GM21526 (cell line): ENCODE results near the gene CD19.
"Not testable (repeated sequence)": the region's sequence is repeated elsewhere in the genome, so short reads cannot be mapped to it uniquely, and the experiment has no call there.

Experiments
- ATAC-seq: cut with Tn5 transposase; IDR thresholded peaks from one replicate; pipeline ENCODE4 v1.9.1; 2021; ENCODE audit warnings: moderate library complexity; ENCODE audit not compliant: unreplicated experiment, low FRiP score

CD19 gene

DNA sequence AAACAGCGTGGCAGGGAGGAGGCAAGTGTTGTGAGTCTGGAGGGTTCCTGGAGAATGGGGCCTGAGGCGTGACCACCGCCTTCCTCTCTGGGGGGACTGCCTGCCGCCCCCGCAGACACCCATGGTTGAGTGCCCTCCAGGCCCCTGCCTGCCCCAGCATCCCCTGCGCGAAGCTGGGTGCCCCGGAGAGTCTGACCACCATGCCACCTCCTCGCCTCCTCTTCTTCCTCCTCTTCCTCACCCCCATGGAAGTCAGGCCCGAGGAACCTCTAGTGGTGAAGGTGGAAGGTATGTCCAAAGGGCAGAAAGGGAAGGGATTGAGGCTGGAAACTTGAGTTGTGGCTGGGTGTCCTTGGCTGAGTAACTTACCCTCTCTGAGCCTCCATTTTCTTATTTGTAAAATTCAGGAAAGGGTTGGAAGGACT is at the start of gene CD19:
Gene CD19, plus strand, starts transcription at position 171 of the 425 bp plus-strand sequence. Its CDS starts 30 bp downstream, at position 201.
- ATAC-seq = no peak

DNA sequence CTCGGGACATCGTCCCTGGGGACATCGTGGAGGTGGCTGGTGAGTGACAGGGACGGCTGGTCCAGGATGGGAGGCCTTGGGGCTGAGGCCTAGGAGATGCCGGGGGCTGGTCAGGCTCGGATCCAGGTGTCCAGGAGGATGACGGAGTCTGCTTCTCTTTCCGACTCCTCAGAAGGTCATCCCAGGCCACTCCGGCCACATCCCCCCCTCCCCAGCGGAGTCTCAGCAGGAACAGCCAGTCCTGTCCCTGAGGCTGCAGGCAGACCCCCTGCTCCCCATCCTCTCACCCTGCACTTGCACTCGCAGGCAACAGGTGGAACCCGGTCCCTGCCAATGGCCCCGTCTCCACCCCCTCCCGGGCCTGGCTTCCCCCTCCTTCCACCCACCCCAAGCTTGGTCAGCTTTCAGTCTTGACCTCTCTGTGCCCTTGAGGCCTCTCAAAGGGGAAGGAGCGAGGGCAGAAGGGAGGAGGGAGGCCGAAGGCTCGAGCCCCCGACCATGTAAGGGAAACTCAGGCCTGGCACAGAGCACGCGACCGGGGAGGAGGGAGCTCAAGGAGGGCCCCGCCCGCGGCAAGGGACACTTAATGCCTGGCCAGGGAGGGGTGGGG is 49.1 kb upstream of the CD19 start:
- ATAC-seq = no peak

GRCh38 chr16:28883221-28883996 is 48.4 kb upstream of the CD19 start:
- ATAC-seq = no peak

DNA sequence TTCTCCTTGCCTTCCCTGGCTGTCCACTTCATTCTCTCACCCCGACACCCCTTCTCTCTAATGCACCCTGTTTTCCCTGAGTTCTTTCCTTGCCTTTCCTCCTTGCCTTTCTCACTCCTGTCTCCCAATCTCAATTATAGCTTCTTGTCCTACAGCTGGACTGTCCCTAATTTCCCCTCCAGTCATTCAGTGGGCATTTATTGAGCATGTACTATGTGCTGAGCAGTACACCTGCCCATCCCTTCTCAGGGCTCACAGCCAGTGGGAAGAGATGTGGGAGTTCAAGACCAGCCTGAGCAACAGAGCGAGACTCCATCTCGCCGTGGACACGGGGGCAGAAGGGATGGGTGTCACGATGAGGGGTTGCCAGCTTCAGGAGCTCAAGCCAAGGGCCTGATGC is 47.7 kb upstream of the CD19 start:
- ATAC-seq = no peak

DNA sequence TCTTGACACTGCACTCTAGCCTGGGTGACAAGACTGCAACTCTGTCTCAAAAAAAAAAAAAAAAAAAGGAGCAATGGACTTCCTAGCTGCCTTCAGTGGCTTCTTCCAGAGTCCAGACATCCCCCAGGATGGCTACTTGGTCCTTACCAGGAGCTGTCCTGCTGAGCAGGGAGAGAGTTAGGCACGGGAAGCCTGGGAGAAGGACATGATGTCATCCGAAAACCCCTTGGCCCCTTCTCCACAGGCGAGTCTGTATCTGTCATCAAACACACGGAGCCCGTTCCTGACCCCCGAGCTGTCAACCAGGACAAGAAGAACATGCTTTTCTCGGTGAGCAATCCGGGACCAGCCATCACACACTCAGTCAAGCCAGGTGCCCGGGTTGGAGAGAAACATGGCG is 44.8 kb upstream of the CD19 start:
- no peak for ATAC-seq

DNA sequence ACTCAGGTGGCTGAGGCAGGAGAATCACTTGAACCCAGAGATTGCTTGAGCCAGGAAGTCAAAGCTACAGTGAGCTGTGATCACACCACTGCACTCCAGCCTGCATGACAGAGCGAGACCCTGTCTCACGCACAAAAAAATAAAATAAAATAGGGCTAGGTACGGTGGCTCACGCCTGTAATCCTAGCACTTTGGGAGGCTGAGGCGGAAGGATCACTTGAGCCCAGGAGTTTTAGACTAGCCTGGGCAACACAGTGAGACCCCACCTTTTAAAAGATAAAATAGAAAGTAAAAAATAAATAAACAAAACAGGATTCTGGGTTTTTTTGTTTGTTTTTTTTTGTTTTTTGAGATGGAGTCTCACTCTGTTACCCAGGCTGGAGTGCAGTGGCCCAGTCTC is 41.4 kb upstream of the CD19 start:
- ATAC-seq = not testable (repeated sequence)

DNA sequence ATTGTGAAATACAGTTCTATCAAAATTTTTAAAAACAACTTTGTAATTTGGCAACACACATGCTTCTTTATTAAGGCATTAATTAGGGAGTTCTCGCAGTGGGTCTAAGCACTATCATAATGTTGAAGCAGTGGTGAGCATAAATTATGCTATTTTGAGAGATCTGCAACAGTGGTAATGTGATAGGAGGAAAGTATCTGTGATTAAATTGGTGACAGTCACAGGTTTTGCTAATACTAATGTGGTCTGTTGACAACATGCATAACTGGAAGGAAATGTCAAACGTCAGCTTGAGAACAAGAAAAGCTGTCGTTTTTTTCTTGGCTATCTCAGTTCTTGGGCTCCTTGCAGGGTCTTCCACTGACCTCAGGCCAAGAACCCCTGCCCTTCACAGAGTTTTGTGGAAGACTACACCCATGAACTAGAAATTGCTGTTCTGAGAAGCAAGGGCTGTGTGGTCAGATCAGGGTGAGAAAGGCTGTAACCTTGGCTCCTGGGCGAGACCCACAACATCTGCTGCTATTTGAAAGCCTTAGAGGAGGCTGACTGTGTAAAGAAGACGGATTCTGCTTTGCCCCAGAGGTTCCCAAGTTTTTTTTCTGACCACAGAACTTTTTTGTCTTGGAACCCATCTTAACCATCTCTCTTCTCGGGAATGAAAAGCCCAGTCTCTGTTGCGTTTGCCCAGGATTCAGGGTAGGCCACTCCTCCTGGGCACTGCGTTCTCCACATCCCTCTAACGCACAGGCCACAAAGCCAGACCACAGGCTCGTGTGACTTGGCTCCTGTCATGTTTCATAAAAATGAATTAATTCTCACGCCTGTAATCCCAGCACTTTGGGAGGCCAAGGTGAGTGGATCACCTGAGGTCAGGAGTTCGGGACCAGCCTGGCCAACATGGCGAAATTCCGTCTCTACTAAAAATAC is 39.5 kb upstream of the CD19 start:
- ATAC-seq = no peak

- no peak for ATAC-seq
Measured at GRCh38 chr16:28893291-28893690, 38.5 kb upstream of the CD19 start.

DNA sequence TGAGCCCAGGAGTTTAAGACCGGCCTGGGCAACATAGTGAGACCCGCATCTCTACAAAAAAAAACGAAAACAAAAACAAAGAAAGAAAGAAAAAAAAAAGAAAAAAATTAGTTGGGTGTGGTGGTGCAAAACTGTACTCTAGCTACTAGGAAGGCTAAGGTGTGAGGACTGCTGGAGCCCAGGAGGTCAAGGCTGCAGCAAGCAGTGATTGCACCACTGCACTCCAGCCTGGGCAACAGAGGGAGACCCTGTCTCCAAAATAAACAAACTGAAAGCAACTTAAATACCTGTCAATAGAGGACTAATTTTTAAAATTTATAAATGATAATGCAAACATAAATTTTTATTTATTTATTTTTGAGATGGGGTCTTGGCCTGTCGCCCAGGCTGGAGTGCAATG is 36.2 kb upstream of the CD19 start:
- ATAC-seq = no peak

GRCh38 chr16:28897826-28898225 is 33.9 kb upstream of the CD19 start:
- no peak for ATAC-seq

DNA sequence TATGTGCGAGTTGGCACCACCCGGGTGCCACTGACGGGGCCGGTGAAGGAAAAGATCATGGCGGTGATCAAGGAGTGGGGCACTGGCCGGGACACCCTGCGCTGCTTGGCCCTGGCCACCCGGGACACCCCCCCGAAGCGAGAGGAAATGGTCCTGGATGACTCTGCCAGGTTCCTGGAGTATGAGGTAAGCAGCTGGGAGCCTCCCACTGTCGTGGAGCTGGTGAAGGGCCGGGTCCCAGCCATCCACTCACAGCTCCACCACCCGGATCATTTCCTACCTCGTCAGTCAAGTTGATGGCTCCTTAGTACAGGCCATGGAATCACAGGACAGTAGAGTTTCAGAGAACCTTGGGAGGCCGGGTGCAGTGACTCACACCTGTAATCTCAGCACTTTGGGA is 33.5 kb upstream of the CD19 start:
- no peak for ATAC-seq

DNA sequence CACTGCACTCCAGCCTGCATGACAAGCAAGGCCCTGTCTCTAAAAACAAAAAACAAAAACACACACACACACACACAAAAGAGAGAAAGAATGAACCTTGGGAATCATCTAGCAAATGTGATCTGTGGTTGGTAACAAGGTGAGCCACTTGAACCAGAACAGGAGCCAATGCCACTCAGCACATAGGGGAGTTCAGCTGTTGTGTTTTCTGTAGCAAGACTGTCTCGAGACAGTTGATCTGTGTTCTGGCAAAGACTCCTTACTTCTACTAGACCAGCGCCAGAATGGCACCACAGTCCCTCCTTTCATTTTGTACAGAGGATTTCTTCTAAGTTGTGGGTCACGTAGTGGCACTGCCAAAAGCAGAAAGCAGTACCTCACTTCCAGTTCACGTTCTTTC is 32.8 kb upstream of the CD19 start:
- no peak for ATAC-seq

DNA sequence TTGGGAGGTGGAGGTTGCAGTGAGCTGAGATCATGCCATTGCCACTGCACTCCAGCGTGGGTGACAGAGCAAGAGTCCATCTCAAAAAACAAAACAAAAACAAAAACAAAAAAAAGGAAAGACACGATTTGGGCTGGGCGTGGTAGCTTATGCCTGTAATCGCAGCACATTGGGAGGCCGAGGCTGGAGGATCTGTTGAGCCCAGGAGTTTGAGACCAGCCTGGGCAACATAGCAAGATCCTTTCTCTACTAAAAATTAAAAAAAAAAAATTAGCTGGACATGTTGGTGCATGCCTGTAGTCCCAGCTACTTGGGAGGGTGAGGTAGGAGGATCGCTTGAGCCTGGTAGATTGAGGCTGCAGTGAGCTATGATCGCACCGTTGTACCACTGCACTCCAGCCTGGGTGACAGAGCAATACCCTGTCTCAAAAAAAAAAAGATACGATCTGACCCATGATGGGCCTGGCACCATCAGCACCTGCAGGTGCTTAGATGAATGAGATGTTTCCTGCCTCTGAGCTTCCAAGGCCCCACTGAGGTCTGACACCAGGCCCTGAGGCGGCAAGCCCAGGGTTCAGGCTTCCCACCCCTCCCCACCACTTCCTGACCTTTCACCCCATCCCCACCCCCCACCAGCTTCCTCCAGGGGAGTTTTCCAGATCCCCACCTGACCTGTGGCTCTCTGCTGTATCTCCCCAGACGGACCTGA is 31.7 kb upstream of the CD19 start:
- no peak for ATAC-seq

DNA sequence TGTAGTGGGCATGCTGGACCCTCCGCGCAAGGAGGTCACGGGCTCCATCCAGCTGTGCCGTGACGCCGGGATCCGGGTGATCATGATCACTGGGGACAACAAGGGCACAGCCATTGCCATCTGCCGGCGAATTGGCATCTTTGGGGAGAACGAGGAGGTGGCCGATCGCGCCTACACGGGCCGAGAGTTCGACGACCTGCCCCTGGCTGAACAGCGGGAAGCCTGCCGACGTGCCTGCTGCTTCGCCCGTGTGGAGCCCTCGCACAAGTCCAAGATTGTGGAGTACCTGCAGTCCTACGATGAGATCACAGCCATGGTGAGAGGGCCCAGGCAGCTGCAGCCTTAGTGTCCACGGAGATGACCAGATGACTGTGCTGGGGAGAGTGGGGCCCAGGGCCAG is 31.2 kb upstream of the CD19 start:
- no peak for ATAC-seq

- no peak for ATAC-seq
Measured at GRCh38 chr16:28901862-28902261, 29.9 kb upstream of the CD19 start.

DNA sequence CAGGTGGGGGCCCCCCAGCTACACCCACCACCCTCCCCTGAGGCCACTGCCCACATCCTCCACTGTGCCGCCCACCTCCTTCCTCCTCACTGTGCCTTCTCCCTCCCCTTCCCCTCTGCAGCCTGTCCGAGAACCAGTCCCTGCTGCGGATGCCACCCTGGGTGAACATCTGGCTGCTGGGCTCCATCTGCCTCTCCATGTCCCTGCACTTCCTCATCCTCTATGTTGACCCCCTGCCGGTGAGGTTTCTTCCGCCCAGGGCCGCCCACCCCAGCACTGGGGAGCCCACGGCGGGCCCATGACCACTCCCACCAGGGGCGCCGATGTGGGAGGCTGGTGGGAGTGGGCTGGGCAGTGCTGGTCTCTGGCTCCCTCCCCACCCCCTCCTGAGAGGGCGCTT is 28.9 kb upstream of the CD19 start:
- no peak for ATAC-seq

DNA sequence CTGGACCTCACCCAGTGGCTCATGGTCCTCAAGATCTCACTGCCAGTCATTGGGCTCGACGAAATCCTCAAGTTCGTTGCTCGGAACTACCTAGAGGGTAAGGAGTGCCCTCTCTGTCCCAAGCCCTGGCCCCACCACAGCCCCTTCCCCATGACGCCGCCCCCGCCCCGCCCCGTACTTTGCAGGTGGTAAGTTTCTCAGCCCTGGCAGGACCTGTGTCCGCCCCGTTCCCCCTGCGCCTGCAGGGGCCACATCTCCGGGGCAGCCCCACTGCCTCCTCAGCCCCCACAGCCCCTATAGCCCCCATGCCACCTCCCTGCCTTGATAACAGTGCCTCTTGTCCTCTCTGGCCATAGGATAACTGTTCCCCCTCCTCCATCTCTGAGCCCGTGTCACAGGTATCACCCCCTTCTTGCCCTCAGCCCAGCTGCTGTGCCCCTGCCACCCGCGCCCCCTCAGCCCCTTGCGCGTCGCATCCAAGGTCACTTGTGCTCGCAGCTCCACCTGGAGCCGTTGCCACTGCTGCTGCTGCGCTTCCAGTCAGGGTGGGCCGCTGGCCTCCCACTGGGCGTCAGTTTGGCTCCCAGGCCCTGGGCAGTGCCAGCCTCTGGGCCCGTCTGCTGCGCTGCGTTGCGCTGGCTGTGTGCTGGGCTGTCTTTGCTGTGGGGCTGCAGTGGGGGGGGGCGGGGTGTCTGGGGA is 28.3 kb upstream of the CD19 start:
- no peak for ATAC-seq

DNA sequence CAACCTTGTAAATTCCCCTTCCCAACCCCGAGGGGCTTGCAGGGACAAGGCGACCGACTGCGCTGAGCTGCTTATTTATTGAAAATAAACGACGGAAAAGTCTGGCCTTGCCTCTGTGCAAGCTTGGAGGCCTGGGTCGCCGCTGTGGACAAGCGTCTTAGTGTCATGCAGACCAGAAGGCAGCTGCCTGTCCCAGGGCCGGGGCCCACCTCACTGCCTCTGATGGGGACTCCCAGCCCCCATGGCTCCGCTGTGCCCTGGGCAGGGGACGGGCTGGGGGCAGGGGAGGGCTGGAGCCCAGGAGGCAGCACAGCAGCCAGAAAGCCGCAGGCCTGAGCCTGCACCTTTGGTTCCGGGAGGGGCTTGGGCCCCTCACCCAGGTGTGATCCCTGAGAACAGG is 27.4 kb upstream of the CD19 start:
- ATAC-seq = no peak

DNA sequence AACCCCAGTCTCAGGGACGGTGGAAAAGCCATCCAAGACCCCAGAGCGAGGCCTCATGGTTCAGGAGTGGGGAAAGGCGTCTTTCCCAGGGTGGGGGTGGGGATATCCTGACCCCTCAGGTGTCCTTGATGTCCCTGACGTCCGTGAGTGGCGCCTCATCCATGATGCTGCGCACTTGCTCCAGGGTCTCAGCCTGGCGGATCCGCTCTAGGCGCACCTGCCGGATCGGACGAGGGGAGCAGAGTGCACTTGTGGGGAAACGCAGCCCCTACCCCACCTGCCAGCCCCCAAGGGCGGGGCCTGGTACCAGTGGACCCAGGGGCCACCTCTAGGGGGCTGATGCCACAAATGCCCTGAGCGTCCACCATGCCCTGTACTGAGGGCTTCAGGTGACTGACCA is 26.9 kb upstream of the CD19 start:
- no peak for ATAC-seq

- ATAC-seq = no peak
Measured at GRCh38 chr16:28905229-28905754, 26.5 kb upstream of the CD19 start.
